Measurements from ENCODE around the gene GLIS1. TPM values are rescaled to one million over a fixed set of nuclear protein-coding genes. Genes with fewer than 3 reads are reported as not detected.

Gene GLIS1
- total and polyA plus RNA-seq, 2 of the 8 experiments (the other 6 are each of a cell fraction or from before 2014, with no cell fraction given) = 0.15 to 0.22 TPM

DNA sequence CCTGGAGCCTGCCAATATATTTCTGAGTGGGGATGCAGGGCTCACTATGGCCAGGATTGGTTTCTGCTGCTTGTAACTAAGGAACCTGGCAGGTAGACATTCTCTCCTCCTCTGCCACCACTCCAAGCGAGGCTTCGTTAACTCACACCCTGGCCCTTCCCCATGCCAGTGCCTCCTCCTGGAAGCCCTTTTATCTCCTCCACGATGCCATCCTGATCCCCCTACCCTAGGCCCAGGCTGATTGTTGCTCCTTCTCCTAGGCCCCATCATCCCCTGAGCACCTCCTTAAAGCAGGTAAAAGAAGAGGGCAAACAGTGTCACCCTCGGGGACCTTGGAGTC lies 161.2 kb downstream of the GLIS1 start:
- TF ChIP-seq YY1 (IDR thresholded peaks at IDR 0.05; ENCODE audit: low read depth, low read length) (no peak), SP4 (IDR thresholded peaks at IDR 0.05; ENCODE audit: low read length) (no peak), SIX5 (IDR thresholded peaks at IDR 0.05; ENCODE audit: low read depth, low read length) (no peak), TEAD4 (IDR thresholded peaks at IDR 0.05; ENCODE audit: low read depth, low read length) (no peak), GABPA (IDR thresholded peaks at IDR 0.05; ENCODE audit: borderline replicate concordance, insufficient read depth, low read length) (no peak), POLR2AphosphoS5 (IDR thresholded peaks at IDR 0.05; ENCODE audit: low read depth, low read length) (no peak), RBBP5 (IDR thresholded peaks at IDR 0.05; ENCODE audit: borderline replicate concordance, low read depth, low read length) (no peak), POU5F1 (IDR thresholded peaks at IDR 0.05; ENCODE audit: low read depth, low read length) (no peak), ASH2L (IDR thresholded peaks at IDR 0.05; ENCODE audit: low read length) (no peak)
- Histone ChIP-seq H4K20me1 (replicated peaks in 1 of 2; ENCODE audit: control insufficient read depth in 1 of 2, insufficient read depth in 2 of 2, low read length in 2 of 2) (peaks cover 0 to 2% of the 10 kb centered on the region in 2 experiments), H3K27me3 (replicated peaks in 1 of 4; ENCODE audit: control insufficient read depth in 3 of 4, extremely low read depth in 1 of 4, insufficient read depth in 3 of 4, low read length in 3 of 4) (no peaks in the 10 kb centered on the region), H3K9ac (replicated peaks in 1 of 4; ENCODE audit: extremely low read depth in 1 of 4, low read depth in 3 of 4, low read length in 3 of 4) (no peak overlapping the region), H2BK5ac (ENCODE audit: low read depth, low read length) (no peak overlapping the region), H3K9me3 (ENCODE audit: insufficient read depth in 2 of 2, low read depth in 1 of 2, low read length in 1 of 2) (no peaks in the 10 kb centered on the region), H3K23ac (ENCODE audit: insufficient read length) (no peak overlapping the region), H3K4me1 (replicated peaks in 1 of 4; ENCODE audit: control insufficient read depth in 3 of 4, insufficient read depth in 4 of 4, low read length in 3 of 4) (peaks cover 0 to 10% (median 5%) of the 10 kb centered on the region in 4 experiments; a peak in 5 of 7 replicates), H3K79me2 (ENCODE audit: control insufficient read depth in 1 of 2, insufficient read depth in 2 of 2, low read length in 2 of 2) (no peaks in the 10 kb centered on the region), H2BK20ac (ENCODE audit: low read length) (no peak overlapping the region), H4K8ac (ENCODE audit: extremely low read depth, insufficient read depth, low read length) (no peak overlapping the region), H2AFZ (ENCODE audit: low read length) (no peak overlapping the region), H3K56ac (replicated peaks; ENCODE audit: insufficient read length, low read depth, low read length) (no peak overlapping the region), H2BK120ac (replicated peaks; ENCODE audit: low read depth, low read length) (no peak overlapping the region), H3K36me3 (ENCODE audit: control insufficient read depth in 2 of 4, insufficient read depth in 4 of 4, low read length in 3 of 4) (no peaks in the 10 kb centered on the region), H3K27ac (ENCODE audit: low read depth, low read length) (no peak overlapping the region), H4K91ac (replicated peaks; ENCODE audit: insufficient read length, low read length) (no peak overlapping the region), H3K23me2 (ENCODE audit: low read depth, low read length) (no peaks in the 10 kb centered on the region), H3K4me3 (ENCODE audit: extremely low read depth in 1 of 4, insufficient read depth in 2 of 4, low read depth in 3 of 4, low read length in 4 of 4) (no peak overlapping the region), H2BK15ac (ENCODE audit: low read length) (no peak overlapping the region), H3K4ac (replicated peaks; ENCODE audit: insufficient read length, low read depth, low read length) (no peak overlapping the region), H3K4me2 (ENCODE audit: insufficient read depth in 1 of 2, low read depth in 2 of 2, low read length in 2 of 2) (no peak overlapping the region), H3K79me1 (ENCODE audit: low read depth, low read length) (no peaks in the 10 kb centered on the region), H2AK5ac (ENCODE audit: low read depth, low read length) (no peak overlapping the region), H4K5ac (ENCODE audit: insufficient read length, low read depth, low read length) (no peak overlapping the region), H3K18ac (ENCODE audit: extremely low read depth, low read length) (no peak overlapping the region), H3K14ac (ENCODE audit: insufficient read length) (no peak overlapping the region), H2BK12ac (ENCODE audit: low read depth, low read length) (no peak overlapping the region)
- 87% methylated on average over 4 of the region's 4 CpGs; no CpG with 5 or more reads in 1 of the 2 experiments for WGBS, 2 experiments (ENCODE audit: extremely low coverage in 1 of 2, insufficient coverage in 1 of 2, insufficient read length in 1 of 2, insufficient replicate concordance in 2 of 2, low coverage in 1 of 2, low lambda C conversion rate in 2 of 2, missing lambda C conversion rate in 1 of 2)
- ChIA-PET POLR2A (ENCODE audit: partially characterized antibody) (no interaction called here), CTCF (ENCODE audit: partially characterized antibody) (interaction anchor here (0.5 to 13.2 kb wide), 17 partner anchors 9 to 108 kb away, joined by 3 to 175 read pairs (median 4); no protein-coding TSS in a partner anchor)
- FAIRE-seq (no peak), DNase-seq (ENCODE audit: low read depth in 1 of 2, low spot score in 2 of 2) (no peak)

Measured in H1 (cell line).